ENCODE data around the gene ETV4. TPM values are rescaled to one million over a fixed set of nuclear protein-coding genes. Genes with fewer than 3 reads are reported as not detected.

The ETV4 gene
- total and polyA plus RNA-seq, 2 of the 13 experiments (the other 11 are each of a cell fraction or from before 2014, with no cell fraction given) = 128 to 330 TPM

GRCh38 chr17:43528319-43528987, 17.7 kb downstream of the ETV4 start (continued):
- TF ChIP-seq SNAPC4 (CRISPR knock-in tag; IDR thresholded peaks at IDR 0.05) (peak; percentile 76; the same call in 1 of the 2 replicates), ZNF687 (CRISPR knock-in tag; IDR thresholded peaks at IDR 0.05) (peak; percentile 96), SIX1 (CRISPR knock-in tag; IDR thresholded peaks at IDR 0.05; ENCODE audit: borderline replicate concordance) (peak; percentile 75; the same call in 1 of the 2 replicates), ATF3 (CRISPR knock-in tag; IDR thresholded peaks at IDR 0.05) (no peak), DR1 (CRISPR knock-in tag; IDR thresholded peaks at IDR 0.05) (peak; percentile 48; the same call in 1 of the 2 replicates), ZNF430 (CRISPR knock-in tag; IDR thresholded peaks at IDR 0.05) (no peak), ZNF337 (CRISPR knock-in tag; IDR thresholded peaks at IDR 0.05; ENCODE audit: borderline replicate concordance, low read depth) (no peak), HOXA5 (CRISPR knock-in tag; IDR thresholded peaks at IDR 0.05) (peak; percentile 48; the same call in 1 of the 2 replicates), XRCC5 (optimal IDR thresholded peaks at IDR 0.05; ENCODE audit: low read length) (no peak), FOXC1 (CRISPR knock-in tag; IDR thresholded peaks at IDR 0.05; ENCODE audit: borderline replicate concordance) (no peak), ZNF180 (CRISPR knock-in tag; IDR thresholded peaks at IDR 0.05; ENCODE audit: borderline replicate concordance, low read depth) (no peak), BRD4 (CRISPR knock-in tag; IDR thresholded peaks at IDR 0.05) (peak; percentile 61; the same call in 1 of the 2 replicates), ZNF142 (CRISPR knock-in tag; IDR thresholded peaks at IDR 0.05) (no peak)
